Measurements from ENCODE around the gene RASL11A.
"Not testable (repeated sequence)": the region's sequence is repeated elsewhere in the genome, so short reads cannot be mapped to it uniquely, and the experiment has no call there.

RASL11A gene

GRCh38 chr13:27309967-27310598 is 39.5 kb downstream of the RASL11A start:
- no peak overlapping the region for H3K27ac ChIP-seq
- ChIA-PET CTCF (interaction anchor here (0.6 kb wide), 1 partner anchor 31 kb away, joined by 3 read pairs; no protein-coding TSS in a partner anchor), POLR2A (ENCODE audit: low non-redundant PET) (no interaction called here)
- DNase-seq (ENCODE audit: low spot score) = no peak
- no peak for TF ChIP-seq CTCF (conservative IDR thresholded peaks at IDR 0.05; ENCODE audit: low read depth)

- POLR2A ChIA-PET (ENCODE audit: low non-redundant PET) = no interaction called here
- CTCF ChIA-PET = no interaction called here
- DNase-seq (ENCODE audit: low spot score) = no peak
- no peak for TF ChIP-seq CTCF (conservative IDR thresholded peaks at IDR 0.05; ENCODE audit: low read depth)
- H3K27ac ChIP-seq = no peak overlapping the region
Measured at GRCh38 chr13:27310946-27311345, 40.3 kb downstream of the RASL11A start.

- POLR2A ChIA-PET (ENCODE audit: low non-redundant PET) = no interaction called here
- TF ChIP-seq CTCF (conservative IDR thresholded peaks at IDR 0.05; ENCODE audit: low read depth) = no peak
- CTCF ChIA-PET = no interaction called here
- DNase-seq (ENCODE audit: low spot score) = no peak
- H3K27ac ChIP-seq = no peak overlapping the region
Measured at GRCh38 chr13:27311518-27312210, 41.0 kb downstream of the RASL11A start.

GRCh38 chr13:27313770-27314169 is 43.1 kb downstream of the RASL11A start:
- no peak for DNase-seq (ENCODE audit: low spot score)
- no peak overlapping the region for H3K27ac ChIP-seq
- POLR2A ChIA-PET (ENCODE audit: low non-redundant PET) = no interaction called here
- CTCF ChIA-PET = no interaction called here
- no peak for TF ChIP-seq CTCF (conservative IDR thresholded peaks at IDR 0.05; ENCODE audit: low read depth)

- ChIA-PET CTCF (no interaction called here), POLR2A (ENCODE audit: low non-redundant PET) (no interaction called here)
- H3K27ac ChIP-seq = no peak overlapping the region
- no peak for DNase-seq (ENCODE audit: low spot score)
- TF ChIP-seq CTCF (conservative IDR thresholded peaks at IDR 0.05; ENCODE audit: low read depth) = no peak
Measured at GRCh38 chr13:27319404-27319803, 48.8 kb downstream of the RASL11A start.

GRCh38 chr13:27321468-27322431 is 51.1 kb downstream of the RASL11A start:
- ChIA-PET POLR2A (ENCODE audit: low non-redundant PET) (no interaction called here), CTCF (no interaction called here)
- TF ChIP-seq CTCF (conservative IDR thresholded peaks at IDR 0.05; ENCODE audit: low read depth) = no peak
- no peak overlapping the region for H3K27ac ChIP-seq
- DNase-seq (ENCODE audit: low spot score) = no peak

- H3K27ac ChIP-seq; POLR2A ChIA-PET (ENCODE audit: low non-redundant PET); DNase-seq (ENCODE audit: low spot score); CTCF ChIA-PET: not testable (repeated sequence)
Measured at GRCh38 chr13:27322443-27322842, 51.8 kb downstream of the RASL11A start.
